Skin of body (tissue), 2 donors: ENCODE results near the gene ZNF20. TPM values are rescaled to one million over a fixed set of nuclear protein-coding genes. Genes with fewer than 3 reads are reported as not detected.

ENCODE experiments used
- DNase-seq: peaks from one replicate; lab custom pipeline; 2025; lab: John Stamatoyannopoulos, UW
- total RNA-seq: library from RNA; depleted of rRNA; stranded (reverse); fragments of >200 nt; gene quantifications from one replicate; pipeline ENCODE4 v1.2.3, GENCODE V29; 2014

ZNF20 gene
- 6.2 TPM for total RNA-seq

DNA sequence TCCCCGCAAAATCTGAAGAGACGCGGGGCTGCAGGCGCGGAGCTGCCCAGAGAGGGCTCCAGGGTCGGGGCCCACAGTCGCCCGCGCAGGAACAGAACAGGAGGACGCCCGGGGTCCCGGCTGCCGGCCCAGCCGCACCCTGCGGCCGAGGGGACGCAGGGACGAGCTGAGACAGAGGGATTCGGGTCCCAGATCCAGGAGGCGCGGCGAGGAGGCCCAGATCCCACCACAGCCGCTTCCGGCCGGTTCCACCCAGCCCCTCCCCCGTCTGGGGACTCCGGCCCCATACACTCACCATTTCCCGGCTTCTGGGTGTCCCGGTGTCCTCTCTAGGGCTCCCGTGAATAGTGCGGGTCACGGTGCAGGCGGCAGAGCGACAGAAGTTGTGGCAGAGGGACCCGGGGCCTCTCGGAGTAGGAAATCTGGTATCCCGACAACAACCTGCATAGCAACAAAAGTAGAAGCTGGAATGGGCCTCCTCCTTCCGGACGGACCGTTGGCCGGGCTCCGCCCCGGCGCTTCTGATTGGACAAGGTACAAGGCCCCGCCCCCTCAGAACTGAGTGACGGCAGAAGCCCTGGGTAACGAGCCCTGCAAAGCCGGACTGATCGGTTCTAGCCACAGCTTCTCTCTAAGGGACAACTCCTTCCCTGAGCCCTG is at the start of gene ZNF20:
Gene ZNF20, minus strand, starts transcription at position 466 of the 660 bp plus-strand sequence. Its CDS starts 168 bp downstream, at position 298.
- peak; percentile 91 for DNase-seq

DNA sequence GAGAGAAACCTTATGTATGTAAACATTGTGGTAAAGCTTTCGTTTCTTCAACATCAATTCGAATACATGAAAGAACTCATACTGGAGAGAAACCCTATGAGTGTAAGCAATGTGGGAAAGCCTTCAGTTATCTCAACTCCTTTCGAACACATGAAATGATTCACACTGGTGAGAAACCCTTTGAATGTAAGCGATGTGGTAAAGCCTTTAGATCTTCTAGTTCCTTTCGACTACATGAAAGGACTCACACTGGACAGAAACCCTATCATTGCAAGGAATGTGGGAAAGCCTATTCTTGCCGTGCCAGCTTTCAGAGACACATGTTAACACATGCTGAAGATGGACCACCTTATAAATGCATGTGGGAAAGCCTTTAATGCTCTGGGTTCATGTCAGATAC is 47.5 kb upstream of the ZNF20 start:
- DNase-seq: no peak

DNA sequence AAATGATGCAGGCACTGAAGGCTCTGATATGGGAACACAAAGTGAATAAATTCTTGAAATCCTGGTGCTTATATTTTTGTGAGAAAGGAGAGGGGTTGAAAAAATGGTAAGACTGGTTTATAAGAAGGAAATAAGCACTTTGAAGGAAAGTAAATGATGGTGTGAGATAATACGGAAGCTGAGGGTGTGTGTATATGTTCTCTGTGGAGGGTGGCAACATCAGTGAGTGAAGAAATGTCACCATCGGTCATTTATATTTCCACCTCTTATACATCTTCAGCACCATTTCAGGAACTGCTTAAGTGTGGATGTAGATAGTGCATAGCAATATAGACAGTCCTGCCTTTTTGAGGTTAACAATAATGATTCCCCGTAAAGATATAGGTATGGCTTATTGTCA is 40.2 kb upstream of the ZNF20 start:
- no peak for DNase-seq

DNA sequence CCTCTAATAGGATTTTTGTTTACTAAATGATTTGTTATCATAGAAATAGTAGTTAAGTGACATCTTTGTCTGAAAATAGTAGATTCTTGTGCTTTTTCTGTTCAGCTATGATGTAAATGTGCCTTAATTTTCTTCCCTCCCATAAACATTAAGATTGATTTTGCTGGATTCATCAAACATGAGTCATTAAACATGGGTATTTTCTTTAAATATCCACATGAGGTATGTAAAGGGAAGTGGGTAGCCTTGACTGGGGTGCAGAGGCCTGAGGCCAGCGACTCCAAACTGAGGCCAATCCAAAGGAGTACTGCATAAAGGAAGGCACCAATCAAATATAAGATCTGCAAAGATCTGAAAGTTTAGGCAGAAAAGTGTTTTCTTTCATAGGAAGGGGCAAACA is 26.5 kb upstream of the ZNF20 start:
- no peak for DNase-seq

DNA sequence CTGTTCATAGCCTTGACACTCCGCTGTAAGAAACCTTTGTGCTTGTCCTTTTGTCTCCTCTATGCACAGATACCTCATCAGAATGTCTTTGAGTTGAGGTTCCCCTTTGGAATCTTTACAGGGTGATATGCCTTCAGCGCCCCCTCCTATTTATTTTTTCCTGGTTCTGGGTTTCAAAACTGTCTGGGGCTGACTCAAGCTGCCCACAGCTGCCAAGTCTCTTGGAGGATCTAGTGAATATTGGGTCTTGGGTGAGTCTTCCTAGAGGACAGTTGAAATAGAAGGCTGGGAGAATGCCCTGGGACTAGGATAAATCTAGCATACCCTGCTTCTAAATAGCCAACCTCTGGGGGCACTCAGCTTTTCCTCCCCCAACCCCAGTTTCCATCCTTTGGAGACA is 23.7 kb upstream of the ZNF20 start:
- no peak for DNase-seq

DNA sequence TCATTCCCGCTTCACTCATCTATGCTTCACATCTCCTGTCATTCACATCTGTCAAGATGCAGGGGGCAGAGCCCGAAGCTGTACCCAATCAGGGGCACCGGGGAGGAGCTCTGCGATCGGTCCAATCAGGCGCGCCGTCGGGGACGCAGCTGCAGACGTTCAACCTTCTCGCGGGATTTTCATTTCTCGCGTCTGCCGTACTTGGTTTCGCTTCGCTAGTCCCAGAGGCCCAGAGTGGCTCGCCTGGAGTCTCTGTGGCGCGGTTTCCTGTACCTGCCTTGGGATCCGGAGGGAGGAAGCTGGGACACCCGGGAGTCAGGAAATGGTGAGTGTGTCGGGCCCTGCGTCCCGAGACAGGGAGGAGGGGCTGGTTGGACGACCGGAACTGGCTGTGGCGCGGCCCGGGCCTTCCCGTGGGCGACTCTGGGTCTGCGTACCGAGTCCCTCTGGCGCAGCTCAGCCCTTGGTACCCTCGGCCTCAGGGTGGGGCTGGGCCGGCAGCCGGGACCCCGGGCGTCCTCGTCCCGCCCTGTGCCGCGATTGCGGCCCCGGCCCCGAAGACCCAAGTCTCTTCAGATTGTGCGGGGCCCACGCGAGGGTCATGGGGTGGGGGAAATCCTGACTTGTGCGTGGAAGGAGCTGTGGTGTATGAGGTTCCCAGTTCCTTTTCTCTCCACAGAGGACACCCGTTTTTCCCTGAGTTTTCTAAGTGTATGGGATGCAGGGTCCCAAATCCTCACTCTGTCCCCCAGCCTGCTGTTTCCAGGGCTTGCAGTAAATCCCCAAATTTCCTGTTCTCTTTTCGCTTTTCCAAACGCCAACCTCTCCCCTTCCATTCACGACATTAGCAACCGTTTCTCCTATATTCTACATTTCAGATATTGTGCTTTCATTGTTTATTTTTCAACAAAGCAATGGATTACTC is 23.0 kb upstream of the ZNF20 start, which contains the start of gene ZNF136:
Gene ZNF136, plus strand, starts transcription at position 215 of the 925 bp plus-strand sequence. Its CDS starts 108 bp downstream, at position 323.
- peak; percentile 94 for DNase-seq

DNA sequence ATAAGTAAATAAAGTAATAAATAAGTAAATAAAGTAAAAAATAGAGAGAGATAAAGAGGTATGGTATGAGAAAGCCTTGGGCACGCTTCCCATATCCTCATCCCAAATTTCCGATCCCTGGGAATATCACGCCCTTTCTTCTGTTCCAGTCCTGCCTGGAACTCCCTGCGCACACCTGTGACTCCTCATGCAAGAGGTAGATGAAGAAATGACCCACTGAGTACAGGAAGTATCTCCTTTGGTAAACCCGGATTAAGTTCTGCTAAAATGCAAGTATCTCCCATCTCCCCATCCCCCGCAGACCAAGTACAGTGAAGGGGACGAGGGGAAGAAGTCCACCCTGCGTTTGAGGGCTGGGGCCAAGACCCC is 22.3 kb upstream of the ZNF20 start:
- no peak for DNase-seq

DNA sequence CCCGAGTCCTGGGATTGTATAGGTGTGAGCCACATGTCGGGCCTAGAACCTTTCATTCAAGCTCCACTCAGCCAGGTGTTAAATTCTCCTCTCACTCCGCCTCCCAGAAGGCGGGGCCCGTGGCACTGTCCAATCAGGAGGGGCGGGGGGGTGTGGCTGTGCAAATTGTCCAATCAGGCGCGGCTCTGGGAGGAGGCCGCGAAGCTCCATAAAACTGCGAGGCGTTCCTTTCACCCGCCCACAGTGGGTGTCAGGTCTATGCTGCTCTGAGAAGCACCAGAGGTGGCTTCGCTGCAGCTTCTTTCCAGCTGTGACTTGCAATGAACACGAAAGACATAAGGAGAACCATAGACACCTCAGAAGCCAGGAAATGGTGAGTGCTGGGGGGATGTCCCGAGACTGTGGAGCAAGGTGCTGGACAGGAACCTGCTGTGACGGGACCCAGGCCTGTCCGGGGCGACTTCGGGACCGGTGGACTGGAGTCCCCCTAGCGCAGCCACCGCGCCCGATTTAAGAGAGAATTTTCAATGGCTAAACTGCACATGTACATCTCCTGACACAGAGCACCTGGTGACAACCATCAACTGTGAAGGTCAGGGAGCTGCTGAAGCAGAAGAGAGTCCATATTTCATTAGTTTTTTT is 19.7 kb upstream of the ZNF20 start:
- DNase-seq: no peak

DNA sequence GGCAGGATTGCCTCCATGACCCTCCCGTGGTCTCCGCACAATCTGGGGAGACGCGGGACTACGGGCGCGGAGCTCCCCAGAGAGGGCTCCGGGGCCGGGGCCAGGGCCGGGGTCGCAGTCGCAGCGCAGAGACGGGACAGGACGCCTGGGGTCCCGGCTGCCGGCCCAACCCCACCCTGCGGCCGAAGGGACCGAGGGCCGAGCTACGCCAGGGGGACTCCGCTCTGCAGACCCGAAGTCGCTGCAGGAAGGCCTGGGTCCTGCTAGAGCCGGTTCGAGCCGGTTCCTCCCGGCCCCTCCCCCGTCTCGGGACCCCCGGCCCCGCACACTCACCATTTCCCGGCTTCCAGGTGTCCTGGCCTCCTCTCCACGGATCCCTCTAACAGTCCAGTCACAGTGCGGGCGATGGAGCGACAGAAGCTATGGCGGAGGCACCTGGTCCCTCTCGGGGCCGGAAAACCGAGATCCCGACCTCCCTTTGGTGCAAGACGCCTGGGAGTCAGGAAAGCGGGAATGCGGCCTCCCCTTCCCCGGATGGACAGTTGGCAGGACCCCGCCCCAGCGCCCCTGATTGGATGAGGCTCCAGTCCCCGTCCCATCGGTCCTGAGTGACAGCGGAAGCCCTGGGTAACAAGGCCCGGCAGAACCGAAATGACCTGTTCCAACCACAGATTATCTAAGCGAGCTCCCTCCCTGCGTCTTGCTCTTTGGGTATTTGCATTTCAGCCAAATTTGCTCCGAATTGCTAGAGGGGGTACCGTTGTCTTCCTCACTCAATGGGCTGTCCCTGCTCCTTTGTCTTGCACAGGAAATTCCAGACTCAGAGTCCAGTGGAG is 16.3 kb upstream of the ZNF20 start, which contains the start of gene ZNF625:
Gene ZNF625, minus strand, starts transcription at position 512 of the 836 bp plus-strand sequence. Its CDS starts 176 bp downstream, at position 336.
- peak; percentile 79 for DNase-seq

DNA sequence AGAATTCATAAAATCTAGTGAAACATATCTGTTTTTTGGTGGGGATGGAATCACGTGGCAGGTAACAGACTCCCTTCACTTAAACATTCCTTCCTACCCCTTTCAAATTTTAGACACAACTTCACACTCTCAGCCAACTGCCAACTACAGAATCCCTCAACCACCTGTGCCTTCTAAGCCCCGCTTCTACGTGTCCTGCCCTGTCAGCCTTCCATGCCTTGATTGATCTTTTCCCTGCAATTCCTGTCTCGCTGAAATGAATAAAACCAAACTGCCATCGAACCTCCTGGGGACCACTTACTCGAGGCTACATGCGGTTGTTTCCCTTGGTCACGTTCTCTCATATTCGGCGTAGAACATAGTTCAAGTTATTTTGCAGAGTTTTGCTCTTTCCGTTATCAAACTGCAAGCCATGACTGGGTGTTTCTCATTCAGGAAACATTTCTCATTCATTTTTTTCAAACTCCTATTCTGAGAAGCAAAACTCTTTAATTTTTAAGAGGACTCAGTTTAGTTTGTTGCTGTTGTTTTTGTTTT is 15.2 kb upstream of the ZNF20 start:
- no peak for DNase-seq

DNA sequence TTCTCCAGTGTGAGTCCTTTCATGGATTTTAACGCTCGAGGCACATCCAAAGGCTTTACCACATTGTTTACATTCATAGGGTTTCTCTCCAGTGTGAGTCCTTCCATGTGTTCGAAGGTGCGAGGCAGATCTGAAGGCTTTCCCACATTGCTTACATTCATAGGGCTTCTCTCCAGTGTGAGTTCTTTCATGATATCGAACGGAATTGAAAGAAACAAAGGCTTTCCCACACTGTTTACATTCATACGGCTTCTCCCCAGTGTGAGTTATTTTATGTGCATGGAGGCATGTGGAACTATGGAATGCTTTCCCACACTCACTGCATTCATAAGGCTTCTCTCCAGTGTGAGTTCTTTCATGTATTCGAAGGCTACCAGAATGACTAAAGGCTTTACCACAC is 5.2 kb upstream of the ZNF20 start:
- no peak for DNase-seq

DNA sequence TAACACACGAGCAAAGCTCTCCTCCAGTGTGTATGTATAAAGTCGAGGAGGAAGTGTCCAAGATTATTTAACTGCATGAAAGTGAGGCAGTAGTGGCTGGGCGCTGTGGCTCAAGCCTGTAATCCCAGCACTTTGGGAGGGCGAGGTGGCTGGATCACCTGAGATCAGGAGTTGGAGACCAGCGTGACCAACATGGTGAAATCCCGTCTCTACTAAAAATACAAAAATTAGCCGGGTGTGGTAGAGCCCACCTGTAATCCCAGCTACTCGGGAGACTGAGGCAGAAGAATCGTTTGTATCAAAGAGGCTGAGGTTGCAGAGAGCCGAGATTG is 1.2 kb upstream of the ZNF20 start:
- no peak for DNase-seq

DNA sequence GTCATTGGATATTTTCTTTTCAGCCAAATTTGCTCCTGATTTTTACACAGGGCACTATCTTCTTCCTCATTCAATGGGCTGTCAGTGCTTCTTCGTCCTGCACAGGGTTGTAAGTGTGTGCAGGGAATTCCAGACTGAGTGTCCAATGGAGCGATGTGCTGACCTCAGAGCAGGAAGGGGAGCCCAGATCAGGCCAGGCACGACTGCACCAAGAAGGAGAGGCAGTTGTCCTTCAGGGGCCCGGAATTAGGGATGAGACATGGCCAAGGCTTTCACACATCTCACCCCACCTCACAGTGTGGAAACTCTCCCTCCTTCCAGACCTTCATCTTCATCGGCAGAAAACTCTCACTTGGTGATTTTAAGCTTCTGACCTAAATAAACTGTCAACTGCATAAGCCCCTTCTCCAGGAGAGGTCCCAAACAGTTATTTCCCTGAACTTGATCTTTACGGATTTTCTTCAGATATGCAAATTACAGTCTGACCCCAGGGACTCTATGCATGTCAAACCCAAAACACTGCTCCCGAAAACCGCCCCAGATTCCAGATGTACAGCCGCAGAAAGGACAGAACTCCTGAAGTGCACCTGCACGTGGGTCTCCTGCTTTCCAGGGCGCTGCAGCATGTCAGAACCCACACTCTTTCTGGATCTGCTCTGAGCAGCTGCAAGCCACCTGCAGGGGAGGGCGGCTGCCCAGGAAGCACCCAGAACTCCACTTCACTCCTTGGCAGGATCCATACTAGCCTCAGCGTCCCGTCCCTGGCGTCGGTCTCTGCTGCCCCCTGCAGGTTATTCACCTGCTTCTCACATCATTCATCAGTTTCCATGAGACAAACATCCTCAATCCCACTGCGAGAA is 625 bp upstream of the ZNF20 start:
- DNase-seq: peak; percentile 82

DNA sequence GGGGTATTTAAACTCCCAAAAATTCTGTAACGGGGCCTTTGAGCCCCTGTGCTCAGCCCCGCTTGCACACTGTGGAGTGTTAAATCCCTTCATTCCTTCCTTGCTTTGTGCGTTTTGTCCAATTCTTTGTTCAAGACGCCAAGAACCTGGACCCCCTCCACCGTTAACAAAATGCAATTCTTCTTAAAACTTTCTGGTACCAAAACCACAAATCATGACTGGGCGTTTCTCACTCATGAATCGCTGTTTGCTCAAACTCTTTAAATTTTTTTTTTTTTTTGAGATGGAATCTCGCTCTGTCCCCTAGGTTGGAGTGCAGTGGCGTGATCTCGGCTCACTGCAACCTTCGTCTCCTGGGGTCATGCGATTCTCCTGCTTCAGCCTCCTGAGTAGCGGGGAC is 881 bp downstream of the ZNF20 start:
- DNase-seq: no peak

DNA sequence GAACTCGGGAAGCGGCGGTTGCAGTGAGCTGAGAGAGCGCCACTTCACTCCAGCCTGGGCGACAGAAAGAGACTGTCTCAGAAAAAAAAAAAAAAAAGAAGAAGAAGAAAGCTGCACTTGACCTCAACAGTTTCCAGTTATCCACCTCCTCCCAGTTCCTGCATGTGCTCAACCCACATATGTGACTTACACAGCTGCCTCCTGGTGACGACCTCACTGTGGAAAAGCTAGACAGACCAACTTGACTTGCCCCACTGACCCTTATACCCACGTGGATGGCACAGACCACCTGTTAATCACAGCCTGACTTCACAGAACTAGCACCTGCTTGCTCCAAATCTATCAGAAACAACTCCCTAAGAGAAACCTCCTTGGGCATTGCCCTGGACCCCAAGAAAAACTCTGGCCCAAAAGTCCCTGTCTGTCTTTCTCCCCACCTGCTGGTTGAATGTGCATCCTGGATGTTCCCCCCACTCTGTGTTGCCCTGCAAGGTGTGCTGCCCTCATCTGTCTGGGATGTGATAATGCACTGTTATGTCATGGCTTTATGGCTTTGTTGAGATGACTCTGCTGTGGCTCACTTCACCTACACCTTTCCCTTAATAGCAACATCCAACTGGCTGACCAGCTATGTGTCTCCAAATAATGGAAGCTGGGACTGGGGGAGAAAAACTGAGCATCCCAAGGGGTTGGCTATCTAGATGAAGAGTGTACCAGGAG is 2.8 kb downstream of the ZNF20 start:
- no peak for DNase-seq

DNA sequence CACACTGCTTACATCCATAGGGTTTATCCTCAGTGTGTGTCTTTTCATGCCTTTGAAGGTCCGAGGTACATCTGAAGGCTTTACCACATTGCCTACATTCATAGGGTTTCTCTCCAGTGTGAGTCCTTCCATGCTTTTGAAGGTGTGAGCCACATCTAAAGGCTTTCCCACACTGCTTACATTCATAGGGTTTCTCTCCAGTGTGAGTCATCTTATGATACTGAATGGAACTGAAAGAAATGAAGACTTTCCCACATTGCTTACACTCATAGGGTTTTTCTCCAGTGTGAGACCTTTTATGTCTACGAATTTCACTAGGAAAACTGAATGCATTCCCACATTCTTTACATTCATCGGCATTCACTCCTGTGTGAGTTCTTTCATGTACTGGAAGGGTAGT is 7.1 kb downstream of the ZNF20 start:
- DNase-seq: no peak

DNA sequence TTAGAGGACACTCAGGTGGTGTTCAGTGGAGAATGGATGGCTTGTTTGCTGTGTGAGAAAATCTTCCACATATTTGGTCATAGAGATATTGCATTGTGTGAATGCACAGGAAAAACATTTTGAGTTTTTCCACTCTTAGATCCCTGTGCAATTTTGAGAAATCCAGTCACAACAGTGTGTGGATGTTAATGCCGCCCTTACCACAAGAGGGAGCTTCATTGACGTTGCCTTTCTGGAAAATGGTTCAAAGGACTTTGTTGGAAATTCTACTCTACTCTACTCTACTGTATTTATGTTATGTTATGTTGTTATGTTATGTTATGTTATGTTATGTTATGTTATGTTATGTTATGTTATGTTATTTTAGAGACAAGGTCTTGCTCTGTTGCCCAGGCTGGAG is 13.4 kb downstream of the ZNF20 start:
- no peak for DNase-seq

DNA sequence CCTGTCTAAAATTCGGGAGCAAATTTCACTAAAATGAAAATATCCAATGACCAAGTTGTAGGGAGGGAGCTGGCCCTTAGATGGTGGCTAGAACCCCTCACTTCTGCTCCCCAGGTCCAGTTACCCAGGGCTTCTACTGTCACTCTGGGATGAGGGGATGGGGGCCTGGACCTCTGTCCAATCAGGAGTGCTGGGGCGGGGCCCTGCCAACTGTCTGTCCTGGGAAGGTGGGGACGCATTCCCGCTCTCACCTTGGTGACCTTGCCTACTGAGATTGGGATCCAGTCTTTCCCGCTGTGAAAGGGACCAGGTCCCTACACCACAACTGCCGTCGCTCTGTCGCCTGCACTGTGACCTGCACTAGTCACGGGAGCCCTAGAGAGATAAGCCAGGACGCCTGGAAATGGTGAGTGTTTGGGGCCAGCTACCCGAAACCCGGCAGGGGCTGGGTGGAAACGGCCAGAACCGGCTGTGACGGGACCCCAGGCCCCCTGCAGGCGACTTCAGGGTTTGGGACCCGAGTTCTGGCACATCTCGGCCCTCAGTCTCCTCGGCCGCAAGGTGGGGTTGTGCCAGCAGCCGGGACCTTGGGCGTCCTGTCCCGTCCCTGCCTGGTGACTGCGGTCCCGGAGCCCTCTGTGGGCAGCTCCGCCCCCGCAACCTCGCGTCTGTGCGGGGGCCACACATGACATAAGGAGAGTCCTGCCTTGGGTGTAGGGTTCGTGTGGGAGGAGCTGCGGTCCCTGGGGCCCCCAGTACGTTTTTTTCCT is 22.8 kb downstream of the ZNF20 start:
- DNase-seq: no peak

DNA sequence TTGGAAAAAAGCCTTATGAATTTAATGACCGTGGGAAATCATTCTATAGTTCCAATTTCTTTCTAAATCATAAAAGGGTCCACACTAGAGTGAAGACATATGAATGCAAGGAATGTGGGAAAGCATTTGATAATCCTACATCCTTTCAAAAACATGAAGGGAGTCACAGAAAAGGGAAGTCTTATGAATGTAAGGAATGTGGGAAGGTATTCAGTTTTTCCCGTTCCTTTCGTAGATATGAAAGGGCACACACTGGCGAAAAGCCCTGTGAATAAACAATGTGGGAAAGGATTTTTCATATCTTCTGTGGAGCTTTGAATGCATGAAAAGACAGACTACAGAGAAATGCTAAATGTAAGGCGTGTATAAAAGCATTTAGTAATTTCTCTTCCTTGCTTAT is 27.0 kb downstream of the ZNF20 start:
- no peak for DNase-seq
